Activated effector memory CD4-positive, alpha-beta T cell treated with Interleukin-2 at 50 U/mL for 16 hours (primary cell): ENCODE data around the gene GORASP2.

ENCODE experiments used
- DNase-seq: peaks from one replicate; pipeline ENCODE4 v3.0.0-alpha.2; 2020

Gene GORASP2

GRCh38 chr2:170968205-170969003 is 39.4 kb downstream of the GORASP2 start:
- DNase-seq = no peak

- DNase-seq = no peak
Measured at GRCh38 chr2:170969030-170969429, 40.0 kb downstream of the GORASP2 start.

GRCh38 chr2:170969872-170970496 is 40.9 kb downstream of the GORASP2 start:
- DNase-seq = no peak

GRCh38 chr2:170971071-170971470 is 42.0 kb downstream of the GORASP2 start:
- no peak for DNase-seq

- no peak for DNase-seq
Measured at GRCh38 chr2:170972296-170973224, 43.5 kb downstream of the GORASP2 start.

GRCh38 chr2:170973225-170973491 is 44.1 kb downstream of the GORASP2 start:
- DNase-seq = no peak

GRCh38 chr2:170973492-170974303 is 44.6 kb downstream of the GORASP2 start:
- peak; percentile 80 for DNase-seq

- no peak for DNase-seq
Measured at GRCh38 chr2:170974304-170974993, 45.4 kb downstream of the GORASP2 start.

GRCh38 chr2:170975127-170975942 is 46.3 kb downstream of the GORASP2 start:
- no peak for DNase-seq

- DNase-seq = no peak
Measured at GRCh38 chr2:170975943-170976270, 46.9 kb downstream of the GORASP2 start.

GRCh38 chr2:170984079-170984478 is 55.0 kb downstream of the GORASP2 start:
- DNase-seq = no peak

- DNase-seq = no peak
Measured at GRCh38 chr2:170985407-170985806, 56.4 kb downstream of the GORASP2 start.

- DNase-seq = no peak
Measured at GRCh38 chr2:170986566-170987258, 57.7 kb downstream of the GORASP2 start.

GRCh38 chr2:170991398-170992182 is 62.5 kb downstream of the GORASP2 start:
- no peak for DNase-seq

- no peak for DNase-seq
Measured at GRCh38 chr2:170996316-170996715, 67.3 kb downstream of the GORASP2 start.

GRCh38 chr2:170997893-170998597 is 69.0 kb downstream of the GORASP2 start:
- no peak for DNase-seq

GRCh38 chr2:170999654-171000053 is 70.6 kb downstream of the GORASP2 start:
- DNase-seq = no peak

- no peak for DNase-seq
Measured at GRCh38 chr2:171004363-171004762, 75.3 kb downstream of the GORASP2 start.

- DNase-seq = no peak
Measured at GRCh38 chr2:171004833-171005232, 75.8 kb downstream of the GORASP2 start.
